ENCODE measurements around the gene TRAK2. TPM values are rescaled to one million over a fixed set of nuclear protein-coding genes. Genes with fewer than 3 reads are reported as not detected.

Gene TRAK2
- total RNA-seq, 1 donor from 2014 or later = 20.1 TPM

DNA sequence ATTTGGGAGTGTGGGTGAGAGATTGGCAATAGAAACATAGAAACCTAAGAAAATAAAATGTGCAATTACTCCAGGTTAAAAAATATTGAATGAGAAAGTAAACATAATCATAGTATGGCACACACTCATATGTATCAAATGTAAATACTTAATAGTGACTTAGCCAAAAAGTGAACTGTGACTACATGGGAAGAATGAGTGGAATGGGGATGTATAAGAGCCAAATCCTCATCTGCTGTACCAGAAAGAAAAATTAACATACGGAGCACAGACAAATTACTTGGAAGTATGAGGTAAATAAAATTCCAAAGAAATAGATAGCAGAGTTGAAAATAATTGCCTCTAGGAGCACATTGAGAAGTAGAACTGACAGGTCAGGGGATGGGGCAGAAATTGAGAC is 98.1 kb downstream of the TRAK2 start:
- TF ChIP-seq, protein P1, sequence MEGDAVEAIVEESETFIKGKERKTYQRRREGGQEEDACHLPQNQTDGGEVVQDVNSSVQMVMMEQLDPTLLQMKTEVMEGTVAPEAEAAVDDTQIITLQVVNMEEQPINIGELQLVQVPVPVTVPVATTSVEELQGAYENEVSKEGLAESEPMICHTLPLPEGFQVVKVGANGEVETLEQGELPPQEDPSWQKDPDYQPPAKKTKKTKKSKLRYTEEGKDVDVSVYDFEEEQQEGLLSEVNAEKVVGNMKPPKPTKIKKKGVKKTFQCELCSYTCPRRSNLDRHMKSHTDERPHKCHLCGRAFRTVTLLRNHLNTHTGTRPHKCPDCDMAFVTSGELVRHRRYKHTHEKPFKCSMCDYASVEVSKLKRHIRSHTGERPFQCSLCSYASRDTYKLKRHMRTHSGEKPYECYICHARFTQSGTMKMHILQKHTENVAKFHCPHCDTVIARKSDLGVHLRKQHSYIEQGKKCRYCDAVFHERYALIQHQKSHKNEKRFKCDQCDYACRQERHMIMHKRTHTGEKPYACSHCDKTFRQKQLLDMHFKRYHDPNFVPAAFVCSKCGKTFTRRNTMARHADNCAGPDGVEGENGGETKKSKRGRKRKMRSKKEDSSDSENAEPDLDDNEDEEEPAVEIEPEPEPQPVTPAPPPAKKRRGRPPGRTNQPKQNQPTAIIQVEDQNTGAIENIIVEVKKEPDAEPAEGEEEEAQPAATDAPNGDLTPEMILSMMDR (IDR thresholded peaks at IDR 0.05) = no peak
- no peak for ATAC-seq (ENCODE audit: low read depth)
- DNase-seq = no peak
- H3K4me3 Mint-ChIP-seq = no peak overlapping the region
- H3K27me3 Mint-ChIP-seq = no peaks in the 10 kb centered on the region
- POLR2A ChIA-PET = no interaction called here
- peaks cover 6% of the 10 kb centered on the region for H3K4me1 Mint-ChIP-seq
- peaks cover 4% of the 10 kb centered on the region for H3K36me3 Mint-ChIP-seq (ENCODE audit: low read depth)
- CTCF ChIA-PET = interaction anchor here (0.9 kb wide), 1 partner anchor 9 kb away, joined by 4 read pairs; no protein-coding TSS in a partner anchor
- intact Hi-C loops (cut with micrococcal nuclease) = no loop called here
- H3K27ac Mint-ChIP-seq = no peak overlapping the region
- H3K9me3 Mint-ChIP-seq = no peaks in the 10 kb centered on the region

DNA sequence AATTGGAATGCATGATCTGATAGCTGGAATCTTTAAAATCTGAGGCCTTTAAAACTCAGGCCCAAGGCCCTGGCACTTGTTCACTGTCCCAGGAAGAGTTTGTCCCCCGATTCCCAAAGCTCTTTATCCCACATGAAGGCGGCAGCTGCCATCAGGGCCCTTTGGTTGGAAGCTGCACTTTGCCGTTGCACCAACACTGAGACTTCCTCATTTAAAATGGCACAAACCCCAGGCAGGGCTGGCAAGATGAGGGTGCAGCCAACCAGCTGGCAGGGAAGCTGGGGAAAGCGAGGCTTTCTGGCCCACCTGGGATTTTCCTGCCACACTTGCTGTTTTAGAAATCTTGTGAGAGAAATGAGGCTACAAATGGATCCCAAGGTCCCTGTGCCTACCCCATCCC is 100.4 kb downstream of the TRAK2 start:
- ATAC-seq (ENCODE audit: low read depth) (no peak), DNase-seq (no peak)
- H3K27ac Mint-ChIP-seq = no peak overlapping the region
- CTCF ChIA-PET = interaction anchor here (1.3 kb wide), 1 partner anchor 119 kb away, joined by 4 read pairs; no protein-coding TSS in a partner anchor
- POLR2A ChIA-PET = no interaction called here
- peaks cover 6% of the 10 kb centered on the region for H3K36me3 Mint-ChIP-seq (ENCODE audit: low read depth)
- H3K9me3 Mint-ChIP-seq = no peaks in the 10 kb centered on the region
- intact Hi-C loops (cut with micrococcal nuclease) = no loop called here
- TF ChIP-seq, protein P1 (IDR thresholded peaks at IDR 0.05) = no peak
- no peak overlapping the region for H3K4me3 Mint-ChIP-seq
- no peaks in the 10 kb centered on the region for H3K27me3 Mint-ChIP-seq
- no peaks in the 10 kb centered on the region for H3K4me1 Mint-ChIP-seq

DNA sequence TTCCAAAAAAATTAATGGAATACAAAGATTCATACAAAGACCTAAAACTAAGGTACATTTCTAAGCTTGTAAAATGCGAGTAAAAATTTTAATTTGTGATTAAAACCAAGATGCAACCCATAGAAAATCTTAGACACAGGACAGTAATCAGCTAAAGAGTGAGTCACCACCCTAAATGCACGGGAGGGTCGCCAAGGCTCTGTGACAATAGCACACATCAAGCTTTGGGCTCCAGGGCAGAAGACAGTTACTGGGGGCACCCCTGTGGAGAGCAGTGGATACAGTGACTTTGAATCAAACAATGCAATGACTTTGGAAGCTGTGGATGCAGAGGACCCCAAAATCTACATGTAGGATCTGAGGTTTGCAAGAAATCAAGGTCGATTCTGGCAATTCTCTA is 101.7 kb downstream of the TRAK2 start:
- intact Hi-C loops (cut with micrococcal nuclease) = no loop called here
- peaks cover 6% of the 10 kb centered on the region for H3K36me3 Mint-ChIP-seq (ENCODE audit: low read depth)
- no peaks in the 10 kb centered on the region for H3K27me3 Mint-ChIP-seq
- POLR2A ChIA-PET = no interaction called here
- no peaks in the 10 kb centered on the region for H3K9me3 Mint-ChIP-seq
- CTCF ChIA-PET = no interaction called here
- TF ChIP-seq, protein P1 (IDR thresholded peaks at IDR 0.05) = no peak
- H3K4me3 Mint-ChIP-seq = no peak overlapping the region
- H3K27ac Mint-ChIP-seq = no peak overlapping the region
- DNase-seq (no peak), ATAC-seq (ENCODE audit: low read depth) (no peak)
- H3K4me1 Mint-ChIP-seq = peaks cover 5% of the 10 kb centered on the region

DNA sequence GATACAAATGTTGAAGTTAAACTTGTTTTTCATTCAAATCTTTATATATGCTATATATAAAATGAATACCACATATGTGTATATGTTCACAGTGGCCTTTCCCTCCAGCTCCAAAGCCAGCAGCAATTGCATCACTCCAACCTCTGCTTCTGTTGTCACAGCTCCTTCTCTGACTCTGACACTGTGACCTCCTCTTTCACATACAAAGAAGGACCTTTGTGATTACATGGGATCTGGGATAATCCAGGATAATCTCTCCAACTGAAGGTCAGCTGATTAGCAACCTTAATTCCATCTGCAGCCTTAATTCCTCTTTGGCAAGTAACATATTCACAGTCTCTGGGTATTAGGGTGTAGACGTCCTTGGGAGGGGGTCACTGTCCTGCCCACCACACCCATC is 102.5 kb downstream of the TRAK2 start:
- POLR2A ChIA-PET = no interaction called here
- DNase-seq (no peak), ATAC-seq (ENCODE audit: low read depth) (no peak)
- peaks cover 8% of the 10 kb centered on the region for H3K4me1 Mint-ChIP-seq
- TF ChIP-seq, protein P1 (IDR thresholded peaks at IDR 0.05) = no peak
- intact Hi-C loops (cut with micrococcal nuclease) = no loop called here
- no peaks in the 10 kb centered on the region for H3K27me3 Mint-ChIP-seq
- no peak overlapping the region for H3K27ac Mint-ChIP-seq
- H3K4me3 Mint-ChIP-seq = no peak overlapping the region
- no peaks in the 10 kb centered on the region for H3K9me3 Mint-ChIP-seq
- H3K36me3 Mint-ChIP-seq (ENCODE audit: low read depth) = peaks cover 6% of the 10 kb centered on the region
- CTCF ChIA-PET = no interaction called here

DNA sequence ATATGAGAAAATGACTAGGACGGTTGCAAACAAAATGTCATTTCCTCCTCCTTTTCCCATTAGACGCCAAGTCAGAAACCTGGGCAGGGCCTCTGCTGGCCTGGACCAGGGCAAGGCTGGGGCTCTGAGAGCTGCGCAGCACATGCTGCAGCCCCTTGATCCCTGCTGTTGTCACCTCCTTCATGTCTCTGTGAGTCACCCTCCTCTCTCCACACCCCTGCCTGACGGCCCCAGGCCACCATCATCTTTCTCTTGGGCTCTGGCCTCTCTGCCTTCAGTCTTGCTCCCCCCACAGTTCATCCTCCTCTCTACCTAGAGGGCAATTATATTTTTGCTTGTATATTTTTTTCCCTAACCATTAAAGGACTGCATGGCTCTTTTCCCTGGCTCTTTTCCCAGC is 104.1 kb downstream of the TRAK2 start:
- Mint-ChIP-seq H3K27me3 (no peaks in the 10 kb centered on the region), H3K9me3 (no peaks in the 10 kb centered on the region), H3K36me3 (ENCODE audit: low read depth) (peaks cover 18% of the 10 kb centered on the region), H3K27ac (no peak overlapping the region), H3K4me1 (peaks cover 8% of the 10 kb centered on the region), H3K4me3 (no peak overlapping the region)
- intact Hi-C loops (cut with micrococcal nuclease) = no loop called here
- DNase-seq = no peak
- no peak for ATAC-seq (ENCODE audit: low read depth)
- TF ChIP-seq, protein P1 (IDR thresholded peaks at IDR 0.05) = no peak
- ChIA-PET CTCF (no interaction called here), POLR2A (no interaction called here)

All from activated B cell treated with CpG ODN at 0.5 μM for 24 hours (primary cell).